Measurements from ENCODE around the gene VRK3.

- TF ChIP-seq EZH2phosphoT487 (IDR thresholded peaks at IDR 0.05; ENCODE audit: borderline replicate concordance) (no peak), CTCF (conservative IDR thresholded peaks at IDR 0.05; ENCODE audit: low read length) (no peak)
Measured at GRCh38 chr19:49986354-49986753, 38.8 kb downstream of the VRK3 start.
